PC-9 (cell line): ENCODE data around the gene TSFM. TPM values are rescaled to one million over a fixed set of nuclear protein-coding genes. Genes with fewer than 3 reads are reported as not detected.

Experiments used
- BruUV-seq: library from RNA; stranded (reverse); fragments of 400-500 nt; replicated peaks from 2 replicates; lab custom pipeline; 2021; lab: Mats Ljungman, UMichigan
- CTCF ChIA-PET: fragments of 300-600 bp; sonication (Branson Sonifier 250); formaldehyde crosslinking; loops from one replicate; lab custom pipeline; 2022; ENCODE audit warnings: antibody characterized with exemption; lab: Charles Lee
- POLR2A ChIA-PET: fragments of 300-600 bp; sonication (Branson Sonifier 250); formaldehyde crosslinking; loops from one replicate; lab custom pipeline; 2022; ENCODE audit warnings: antibody characterized with exemption; ENCODE audit not compliant: unreplicated experiment; lab: Charles Lee
- DNase-seq, 2 experiments: peaks; one replicate each; pipeline versions ENCODE4 v3.0.0 to v3.0.0-alpha.2; 2015 to 2022; ENCODE audit warnings: mixed read lengths in 1 of 2
- H2AFZ ChIP-seq: fragments of 200-600 bp; sonication (generic); 2 replicates; pipeline ENCODE4 v1.8.1; 2017; ENCODE audit warnings: antibody characterized with exemption
- H3F3A ChIP-seq: fragments of 200-600 bp; sonication (generic); 2 replicates; pipeline ENCODE4 v1.8.1; 2017; ENCODE audit warnings: antibody characterized with exemption, mild to moderate bottlenecking, low read depth; ENCODE audit not compliant: insufficient read depth
- H3K27ac ChIP-seq: fragments of 200-600 bp; sonication (generic); 2 replicates; pipeline ENCODE4 v1.6.1; 2016; ENCODE audit warnings: mixed run types
- H3K27me3 ChIP-seq: fragments of 200-600 bp; sonication (generic); 2 replicates; pipeline ENCODE4 v1.6.1; 2016; ENCODE audit warnings: low read depth, mixed run types; ENCODE audit not compliant: insufficient read depth
- H3K36me3 ChIP-seq: fragments of 200-600 bp; sonication (generic); 2 replicates; pipeline ENCODE4 v1.6.1; 2016; ENCODE audit warnings: low read depth, mixed run types
- H3K4me1 ChIP-seq: fragments of 200-600 bp; sonication (generic); replicated peaks from 2 replicates; pipeline ENCODE4 v1.6.1; 2016; ENCODE audit warnings: mixed run types; ENCODE audit not compliant: insufficient read depth
- H3K4me2 ChIP-seq: fragments of 200-600 bp; sonication (generic); 2 replicates; pipeline ENCODE4 v1.6.1; 2017; ENCODE audit warnings: mixed run types
- H3K4me3 ChIP-seq: fragments of 200-600 bp; sonication (generic); 2 replicates; pipeline ENCODE4 v1.6.1; 2016; ENCODE audit warnings: mixed run types
- H3K79me2 ChIP-seq: fragments of 200-600 bp; sonication (generic); 2 replicates; pipeline ENCODE4 v1.6.1; 2017; ENCODE audit warnings: low read depth, mixed run types
- H3K9me2 ChIP-seq: fragments of 200-600 bp; sonication (generic); 2 replicates; pipeline ENCODE4 v1.8.1; 2017; ENCODE audit warnings: mild to moderate bottlenecking; ENCODE audit not compliant: insufficient read depth
- H3K9me3 ChIP-seq: fragments of 200-600 bp; sonication (generic); 2 replicates; pipeline ENCODE4 v1.8.1; 2016; ENCODE audit warnings: low read depth; ENCODE audit not compliant: insufficient read depth
- H4K20me1 ChIP-seq: fragments of 200-600 bp; sonication (generic); 2 replicates; pipeline ENCODE4 v1.8.1; 2017; ENCODE audit not compliant: insufficient read depth
- CTCF ChIP-seq: fragments of 200-600 bp; sonication (generic); conservative IDR thresholded peaks from 2 replicates; pipeline ENCODE4 v1.6.1; 2017; ENCODE audit warnings: mixed run types, antibody characterized with exemption, mild to moderate bottlenecking, moderate library complexity
- EZH2 ChIP-seq: fragments of 200-600 bp; sonication (generic); IDR thresholded peaks from 2 replicates; pipeline ENCODE4 v1.8.0; 2017; ENCODE audit warnings: antibody characterized with exemption, low read depth
- intact Hi-C: fragments of 100-400 bp; cut with micrococcal nuclease; formaldehyde crosslinking; loops from one replicate; pipeline ENCODE4 v1.10.0; 2022; ENCODE audit not compliant: unreplicated experiment
- total RNA-seq: library from RNA; stranded (reverse); gene quantifications from 2 replicates; pipeline ENCODE4 v1.2.3, GENCODE V29; 2021

TSFM gene
- total RNA-seq, 1 experiment from 2014 or later, result 44.8 TPM

DNA sequence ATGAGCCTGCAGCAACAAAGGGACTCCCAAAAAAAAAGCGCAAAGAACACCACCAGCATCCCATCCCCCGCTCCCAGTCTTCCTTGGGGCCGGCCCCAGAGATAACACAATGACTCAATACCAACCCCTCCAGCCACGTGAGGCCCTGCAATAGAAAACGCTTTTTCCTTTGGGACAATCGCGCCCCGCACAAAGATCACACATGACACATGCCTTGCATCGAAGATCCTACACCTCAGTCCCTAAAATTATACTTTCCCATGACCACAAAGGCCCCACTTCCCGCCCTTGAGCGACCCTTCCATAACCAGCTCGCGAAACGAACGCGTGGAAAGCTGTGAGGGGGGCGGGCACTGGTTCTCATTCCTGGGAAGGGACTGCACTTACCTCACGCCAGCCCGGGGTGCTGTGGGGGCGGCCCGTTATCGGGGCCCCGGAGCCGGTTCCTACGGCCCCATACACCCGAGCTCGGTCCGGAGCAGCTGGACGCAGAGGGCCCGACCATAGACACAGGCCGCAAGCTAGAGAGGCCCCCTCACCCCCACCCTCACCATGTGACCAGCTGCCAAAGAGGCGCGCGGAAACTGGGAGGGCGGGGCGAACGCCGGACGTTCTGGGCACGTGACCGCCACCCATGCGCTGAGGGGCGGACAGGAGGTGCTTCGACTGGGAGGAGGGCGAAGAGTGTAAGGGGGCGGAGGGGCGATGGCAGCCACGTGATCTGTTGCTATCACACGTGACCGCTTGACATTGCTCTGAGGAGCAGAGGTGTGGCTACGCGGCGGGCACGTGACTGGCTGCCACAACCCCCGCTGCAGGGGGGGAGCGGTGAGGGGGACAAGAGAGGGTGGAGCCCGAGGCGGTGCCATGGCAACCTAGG is 30.6 kb upstream of the TSFM start, which contains the start of gene CDK4:
TSS of gene CDK4 (minus strand) at position 523 of the 880 bp plus-strand sequence. CDS start 593 bp downstream, outside the sequence.
- intact Hi-C loops, result loop anchor here (2.0 kb wide), 1 partner anchor 229 kb away; the partner anchor contains the start of gene MBD6

GRCh38 chr12:57752668-57753000 is 30.0 kb upstream of the TSFM start:
- Histone ChIP-seq H3K4me2 (peak overlapping the region; percentile 74), H3K36me3 (peaks cover 14% of the 10 kb centered on the region), H3F3A (peaks cover 29% of the 10 kb centered on the region; the same call in 1 of the 2 replicates), H3K9me2 (no peaks in the 10 kb centered on the region), H3K27ac (no peak overlapping the region), H3K9me3 (no peaks in the 10 kb centered on the region), H3K79me2 (peaks cover 27% of the 10 kb centered on the region), H3K27me3 (no peaks in the 10 kb centered on the region), H3K4me1 (peaks cover 27% of the 10 kb centered on the region), H3K4me3 (peak overlapping the region; percentile 51), H4K20me1 (no peaks in the 10 kb centered on the region), H2AFZ (no peak overlapping the region)
- CTCF ChIA-PET, result no interaction called here
- intact Hi-C loops, result loop anchor here (2.0 kb wide), 1 partner anchor 230 kb away; the partner anchor contains the start of gene MBD6
- TF ChIP-seq EZH2, result no peak
- TF ChIP-seq CTCF, result no peak
- POLR2A ChIA-PET, result no interaction called here
- no TSS peak for BruUV-seq
- DNase-seq, result no peak

More for the DNA sequence above, 30.6 kb upstream of the TSFM start, which contains the start of gene CDK4:
- Histone ChIP-seq H3K9me2 (no peaks in the 10 kb centered on the region), H3K79me2 (peaks cover 27% of the 10 kb centered on the region), H3K4me3 (peak within 1 kb of the TSS; percentile 78), H3K27ac (peak within 1 kb of the TSS; percentile 65), H3K4me2 (peak within 1 kb of the TSS; percentile 89), H3K9me3 (no peaks in the 10 kb centered on the region), H3K27me3 (no peaks in the 10 kb centered on the region), H3K36me3 (peaks cover 18% of the 10 kb centered on the region), H3K4me1 (peaks cover 27% of the 10 kb centered on the region), H3F3A (peaks cover 34% of the 10 kb centered on the region; the same call in 1 of the 2 replicates), H2AFZ (peak within 1 kb of the TSS; percentile 94), H4K20me1 (no peaks in the 10 kb centered on the region)
- peak; percentile 96 to 99 for DNase-seq
- CTCF ChIA-PET, result no interaction called here
- TSS peak; percentile 51 for BruUV-seq
- no peak for TF ChIP-seq CTCF
- no peak for TF ChIP-seq EZH2
- POLR2A ChIA-PET, result interaction anchor here (0.6 kb wide), 1 partner anchor 13 kb away, joined by 10 read pairs; no protein-coding TSS in a partner anchor

- DNase-seq, result no peak
- TF ChIP-seq CTCF (no peak), EZH2 (no peak)
- BruUV-seq, result no TSS peak
- Histone ChIP-seq H3F3A (peaks cover 20% of the 10 kb centered on the region; the same call in 1 of the 2 replicates), H3K36me3 (peaks cover 14% of the 10 kb centered on the region), H3K9me2 (no peaks in the 10 kb centered on the region), H4K20me1 (no peaks in the 10 kb centered on the region), H3K4me3 (peak overlapping the region; percentile 68; the same call in 1 of the 2 replicates), H3K4me1 (peaks cover 27% of the 10 kb centered on the region), H2AFZ (no peak overlapping the region), H3K9me3 (no peaks in the 10 kb centered on the region), H3K79me2 (peaks cover 27% of the 10 kb centered on the region), H3K4me2 (peak overlapping the region; percentile 93), H3K27me3 (no peaks in the 10 kb centered on the region), H3K27ac (no peak overlapping the region)
- POLR2A ChIA-PET, result interaction anchor here (0.7 kb wide), 1 partner anchor 12 kb away, joined by 6 read pairs; no protein-coding TSS in a partner anchor
- intact Hi-C loops, result loop anchor here (2.0 kb wide), 2 partner anchors 19 to 231 kb away; partner anchors contain the start of genes EEF1AKMT3, MBD6 and METTL1
- CTCF ChIA-PET, result no interaction called here
Measured at GRCh38 chr12:57753756-57754337, 28.7 kb upstream of the TSFM start.
